ENCODE measurements around the gene CD38. TPM values are rescaled to one million over a fixed set of nuclear protein-coding genes. Genes with fewer than 3 reads are reported as not detected.

Gene CD38
- total RNA-seq, 1 donor from 2014 or later, result 0.34 TPM

- H3K4me3 Mint-ChIP-seq, result no peak overlapping the region
- no peaks in the 10 kb centered on the region for H3K27me3 Mint-ChIP-seq
- peaks cover 5% of the 10 kb centered on the region for H3K9me3 Mint-ChIP-seq
- TF ChIP-seq, protein P1, sequence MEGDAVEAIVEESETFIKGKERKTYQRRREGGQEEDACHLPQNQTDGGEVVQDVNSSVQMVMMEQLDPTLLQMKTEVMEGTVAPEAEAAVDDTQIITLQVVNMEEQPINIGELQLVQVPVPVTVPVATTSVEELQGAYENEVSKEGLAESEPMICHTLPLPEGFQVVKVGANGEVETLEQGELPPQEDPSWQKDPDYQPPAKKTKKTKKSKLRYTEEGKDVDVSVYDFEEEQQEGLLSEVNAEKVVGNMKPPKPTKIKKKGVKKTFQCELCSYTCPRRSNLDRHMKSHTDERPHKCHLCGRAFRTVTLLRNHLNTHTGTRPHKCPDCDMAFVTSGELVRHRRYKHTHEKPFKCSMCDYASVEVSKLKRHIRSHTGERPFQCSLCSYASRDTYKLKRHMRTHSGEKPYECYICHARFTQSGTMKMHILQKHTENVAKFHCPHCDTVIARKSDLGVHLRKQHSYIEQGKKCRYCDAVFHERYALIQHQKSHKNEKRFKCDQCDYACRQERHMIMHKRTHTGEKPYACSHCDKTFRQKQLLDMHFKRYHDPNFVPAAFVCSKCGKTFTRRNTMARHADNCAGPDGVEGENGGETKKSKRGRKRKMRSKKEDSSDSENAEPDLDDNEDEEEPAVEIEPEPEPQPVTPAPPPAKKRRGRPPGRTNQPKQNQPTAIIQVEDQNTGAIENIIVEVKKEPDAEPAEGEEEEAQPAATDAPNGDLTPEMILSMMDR (conservative IDR thresholded peaks at IDR 0.05), result no peak
- no peaks in the 10 kb centered on the region for H3K36me3 Mint-ChIP-seq
- DNase-seq (ENCODE audit: extremely low spot score, unreplicated experiment), result no peak
- no peak overlapping the region for H3K27ac Mint-ChIP-seq
- no peaks in the 10 kb centered on the region for H3K4me1 Mint-ChIP-seq (ENCODE audit: unreplicated experiment)
Observed at GRCh38 chr4:15793506-15794363, 15.6 kb downstream of the CD38 start.

DNA sequence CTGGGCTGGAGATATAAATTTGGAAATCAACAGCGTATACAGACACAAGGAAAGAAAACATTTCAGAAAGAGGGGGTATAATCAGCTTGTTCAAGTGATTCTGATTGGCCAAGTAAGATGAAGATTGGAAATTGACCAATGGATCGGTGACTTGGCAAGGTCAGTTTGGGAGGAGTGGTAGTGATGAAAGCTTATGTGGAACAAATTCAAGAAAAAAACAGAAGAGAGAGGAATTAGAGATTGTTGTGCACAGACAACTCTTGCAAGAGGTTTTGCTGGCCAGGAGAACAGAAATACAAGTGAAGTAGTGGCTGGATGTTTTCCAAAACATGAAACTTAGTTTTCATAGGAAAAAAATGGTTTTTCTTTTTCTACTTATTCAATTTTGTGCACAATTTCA lies 16.3 kb downstream of the CD38 start:
- Mint-ChIP-seq H3K4me1 (ENCODE audit: unreplicated experiment) (no peaks in the 10 kb centered on the region), H3K9me3 (no peaks in the 10 kb centered on the region), H3K27me3 (no peaks in the 10 kb centered on the region), H3K27ac (no peak overlapping the region), H3K4me3 (no peak overlapping the region), H3K36me3 (no peaks in the 10 kb centered on the region)
- DNase-seq (ENCODE audit: extremely low spot score, unreplicated experiment), result no peak
- TF ChIP-seq, protein P1 (conservative IDR thresholded peaks at IDR 0.05), result no peak

DNA sequence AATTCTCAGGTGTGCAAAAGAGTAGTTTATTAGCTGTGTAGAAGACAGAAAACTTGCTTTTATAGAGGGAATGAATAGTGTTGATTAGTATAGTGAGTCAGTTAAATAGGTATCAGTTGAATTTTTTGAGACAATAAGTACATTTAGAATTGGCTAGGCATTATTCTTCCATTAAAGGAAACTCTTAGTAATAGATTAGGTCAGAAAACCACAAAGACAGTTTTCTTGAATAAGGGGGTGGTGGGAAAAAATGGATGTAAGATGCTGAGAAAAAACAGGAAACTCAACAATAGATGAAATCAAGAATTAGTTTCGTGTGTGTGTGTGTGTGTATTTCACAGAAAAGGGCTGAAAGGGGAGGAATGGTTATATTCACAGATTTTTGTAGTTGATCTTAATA lies 16.8 kb downstream of the CD38 start:
- no peaks in the 10 kb centered on the region for H3K4me1 Mint-ChIP-seq (ENCODE audit: unreplicated experiment)
- H3K36me3 Mint-ChIP-seq, result no peaks in the 10 kb centered on the region
- no peak for DNase-seq (ENCODE audit: extremely low spot score, unreplicated experiment)
- no peak overlapping the region for H3K4me3 Mint-ChIP-seq
- no peaks in the 10 kb centered on the region for H3K27me3 Mint-ChIP-seq
- no peaks in the 10 kb centered on the region for H3K9me3 Mint-ChIP-seq
- TF ChIP-seq, protein P1 (conservative IDR thresholded peaks at IDR 0.05), result no peak
- H3K27ac Mint-ChIP-seq, result no peak overlapping the region

DNA sequence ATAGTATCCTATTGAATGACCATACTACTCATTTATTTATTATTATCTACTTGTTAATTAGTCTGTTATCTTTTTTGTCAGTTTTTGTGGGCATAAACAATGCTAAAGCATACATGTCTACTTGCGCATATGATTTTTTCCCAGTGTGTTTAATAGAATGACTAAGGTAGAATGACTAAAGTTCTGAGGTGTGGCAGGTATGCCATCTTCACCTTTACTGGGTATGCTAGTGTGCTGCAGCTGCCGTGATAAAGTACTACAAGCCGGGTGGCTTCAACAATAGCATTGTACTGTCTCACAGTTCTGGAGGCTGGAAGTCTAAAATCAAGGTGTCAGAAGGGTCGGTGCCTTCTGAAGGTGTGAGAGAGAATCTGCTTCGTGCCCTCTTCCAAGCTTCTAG lies 19.2 kb downstream of the CD38 start:
- no peak overlapping the region for H3K27ac Mint-ChIP-seq
- H3K4me1 Mint-ChIP-seq (ENCODE audit: unreplicated experiment), result no peaks in the 10 kb centered on the region
- no peaks in the 10 kb centered on the region for H3K27me3 Mint-ChIP-seq
- H3K4me3 Mint-ChIP-seq, result no peak overlapping the region
- H3K9me3 Mint-ChIP-seq, result no peaks in the 10 kb centered on the region
- no peaks in the 10 kb centered on the region for H3K36me3 Mint-ChIP-seq
- TF ChIP-seq, protein P1 (conservative IDR thresholded peaks at IDR 0.05), result no peak
- DNase-seq (ENCODE audit: extremely low spot score, unreplicated experiment), result no peak

DNA sequence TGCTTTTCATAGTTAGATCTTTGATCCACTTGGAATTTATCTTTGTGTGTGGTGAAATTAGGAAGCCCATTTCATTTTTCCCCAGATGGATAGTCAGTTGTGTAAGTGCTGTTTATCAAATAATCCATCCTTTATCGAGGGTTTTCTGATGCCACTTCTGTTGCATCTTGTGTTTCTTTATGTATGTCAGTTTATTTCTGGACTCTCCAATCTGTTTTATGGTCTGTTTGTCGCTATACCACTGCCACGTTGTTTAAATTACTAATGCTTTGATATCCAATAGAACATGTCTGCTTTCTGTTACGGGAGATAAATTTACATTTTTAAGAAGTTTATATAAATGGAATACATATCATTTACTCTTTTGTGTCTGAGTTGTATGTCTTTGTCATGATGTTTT lies 21.0 kb downstream of the CD38 start:
- Mint-ChIP-seq H3K4me3 (no peak overlapping the region), H3K9me3 (no peaks in the 10 kb centered on the region), H3K27ac (no peak overlapping the region), H3K4me1 (ENCODE audit: unreplicated experiment) (no peaks in the 10 kb centered on the region), H3K27me3 (no peaks in the 10 kb centered on the region), H3K36me3 (no peaks in the 10 kb centered on the region)
- DNase-seq (ENCODE audit: extremely low spot score, unreplicated experiment), result no peak
- TF ChIP-seq, protein P1 (conservative IDR thresholded peaks at IDR 0.05), result no peak

Data from type B pancreatic cell (in vitro differentiated cells).